Loucy (cell line): ENCODE data around the gene NHLH2.

ENCODE experiments used
- H2AFZ ChIP-seq: fragments of 200-600 bp; sonication (generic); 2 replicates; pipeline ENCODE4 v1.6.0; 2016; ENCODE audit warnings: antibody characterized with exemption, mild to moderate bottlenecking, low read length, moderate library complexity
- H3F3A ChIP-seq: fragments of 200-600 bp; 2 replicates; pipeline ENCODE4 v1.6.0; 2016; ENCODE audit warnings: antibody characterized with exemption, low read depth, mild to moderate bottlenecking
- H3K27me3 ChIP-seq: fragments of 200-600 bp; sonication (generic); 2 replicates; pipeline ENCODE4 v1.6.1; 2014; ENCODE audit warnings: low read length, mild to moderate bottlenecking; ENCODE audit not compliant: insufficient read depth, poor library complexity, severe bottlenecking
- H3K36me3 ChIP-seq: fragments of 200-600 bp; sonication (generic); 2 replicates; pipeline ENCODE4 v1.6.1; 2016; ENCODE audit warnings: low read length; ENCODE audit not compliant: insufficient read depth
- H3K4me1 ChIP-seq: fragments of 200-600 bp; sonication (generic); 2 replicates; pipeline ENCODE4 v1.5.1; 2014; ENCODE audit warnings: low read length, mild to moderate bottlenecking; ENCODE audit not compliant: insufficient read depth, poor library complexity, severe bottlenecking
- H3K4me2 ChIP-seq: fragments of 200-600 bp; sonication (generic); 2 replicates; pipeline ENCODE4 v1.6.0; 2014; ENCODE audit warnings: antibody characterized with exemption, low read length, low read depth, mild to moderate bottlenecking; ENCODE audit not compliant: poor library complexity, severe bottlenecking
- H3K4me3 ChIP-seq: fragments of 200-600 bp; sonication (generic); 2 replicates; pipeline ENCODE4 v1.5.1; 2014; ENCODE audit warnings: low read length, mild to moderate bottlenecking, mixed read lengths; ENCODE audit not compliant: poor library complexity, severe bottlenecking
- H3K79me2 ChIP-seq: fragments of 200-600 bp; sonication (generic); 2 replicates; pipeline ENCODE4 v1.6.1; 2014; ENCODE audit warnings: low read length; ENCODE audit not compliant: insufficient read depth
- H3K9ac ChIP-seq: fragments of 200-600 bp; sonication (generic); 2 replicates; pipeline ENCODE4 v1.6.0; 2014; ENCODE audit warnings: mild to moderate bottlenecking, low read depth, low read length, moderate library complexity; ENCODE audit not compliant: poor library complexity, severe bottlenecking
- H3K9me2 ChIP-seq: fragments of 200-600 bp; sonication (generic); replicated peaks from 2 replicates; pipeline ENCODE4 v1.6.1; 2016; ENCODE audit warnings: low read depth, low read length, mixed read lengths
- H3K9me3 ChIP-seq: fragments of 200-600 bp; sonication (generic); 2 replicates; pipeline ENCODE4 v1.6.1; 2014; ENCODE audit warnings: mild to moderate bottlenecking, antibody characterized with exemption, low read length, low read depth; ENCODE audit not compliant: insufficient read depth
- H4K20me1 ChIP-seq: fragments of 200-600 bp; sonication (generic); 2 replicates; pipeline ENCODE4 v1.6.0; 2014; ENCODE audit warnings: antibody characterized with exemption, low read length, mild to moderate bottlenecking; ENCODE audit not compliant: insufficient read depth, poor library complexity, severe bottlenecking
- CTCF ChIP-seq: fragments of 200-600 bp; sonication (generic); conservative IDR thresholded peaks from 2 replicates; pipeline ENCODE4 v1.5.1; 2014; ENCODE audit warnings: mild to moderate bottlenecking, antibody characterized with exemption, low read length
- EZH2phosphoT487 ChIP-seq: fragments of 200-600 bp; IDR thresholded peaks from 2 replicates; pipeline ENCODE4 v1.6.1; 2018; ENCODE audit warnings: antibody characterized with exemption, mild to moderate bottlenecking, moderate library complexity, borderline replicate concordance

NHLH2 gene

GRCh38 chr1:115873184-115873583 is 32.3 kb upstream of the NHLH2 start:
- TF ChIP-seq CTCF (no peak), EZH2phosphoT487 (no peak)
- Histone ChIP-seq H3K27me3 (no peaks in the 10 kb centered on the region), H3F3A (no peaks in the 10 kb centered on the region), H3K79me2 (no peaks in the 10 kb centered on the region), H3K4me3 (no peak overlapping the region), H3K9ac (no peak overlapping the region), H3K4me1 (no peaks in the 10 kb centered on the region), H3K36me3 (no peaks in the 10 kb centered on the region), H2AFZ (no peak overlapping the region), H3K9me3 (no peaks in the 10 kb centered on the region), H4K20me1 (no peaks in the 10 kb centered on the region), H3K4me2 (no peak overlapping the region), H3K9me2 (no peaks in the 10 kb centered on the region)

GRCh38 chr1:115869064-115869463 is 28.1 kb upstream of the NHLH2 start:
- H3K9me3 ChIP-seq: no peaks in the 10 kb centered on the region
- H2AFZ ChIP-seq: no peak overlapping the region
- H3K4me3 ChIP-seq: no peak overlapping the region
- no peaks in the 10 kb centered on the region for H3K36me3 ChIP-seq
- TF ChIP-seq CTCF (no peak), EZH2phosphoT487 (no peak)
- no peaks in the 10 kb centered on the region for H3K9me2 ChIP-seq
- H4K20me1 ChIP-seq: no peaks in the 10 kb centered on the region
- H3K4me1 ChIP-seq: no peaks in the 10 kb centered on the region
- H3K4me2 ChIP-seq: no peak overlapping the region
- no peaks in the 10 kb centered on the region for H3F3A ChIP-seq
- no peaks in the 10 kb centered on the region for H3K27me3 ChIP-seq
- no peak overlapping the region for H3K9ac ChIP-seq
- no peaks in the 10 kb centered on the region for H3K79me2 ChIP-seq

- Histone ChIP-seq H3K9me3 (no peaks in the 10 kb centered on the region), H3F3A (no peaks in the 10 kb centered on the region), H3K4me1 (no peaks in the 10 kb centered on the region), H4K20me1 (no peaks in the 10 kb centered on the region), H3K27me3 (no peaks in the 10 kb centered on the region), H3K9ac (no peak overlapping the region), H2AFZ (no peak overlapping the region), H3K9me2 (no peaks in the 10 kb centered on the region), H3K79me2 (no peaks in the 10 kb centered on the region), H3K4me2 (no peak overlapping the region), H3K36me3 (no peaks in the 10 kb centered on the region), H3K4me3 (no peak overlapping the region)
- TF ChIP-seq EZH2phosphoT487 (no peak), CTCF (no peak)
These were observed 26.3 kb upstream of the NHLH2 start for GRCh38 chr1:115867216-115867615.
